GM18951 (cell line): Measurements from ENCODE around the gene HOXC12.

Source experiments
- POLR2A ChIP-seq: IDR thresholded peaks from 4 replicates; pipeline ENCODE4 v1.6.1; 2011; ENCODE audit warnings: mild to moderate bottlenecking; ENCODE audit not compliant: insufficient read length, insufficient read depth; ENCODE audit errors: extremely low read depth
- in situ Hi-C: fragments of 300-500 bp; cut with MboI; formaldehyde crosslinking; loops from one replicate; pipeline ENCODE4 v1.12.0; 2022; ENCODE audit warnings: low sequenced_read_pairs, mixed read lengths, inconsistent platforms; ENCODE audit not compliant: unreplicated experiment

HOXC12 gene

DNA sequence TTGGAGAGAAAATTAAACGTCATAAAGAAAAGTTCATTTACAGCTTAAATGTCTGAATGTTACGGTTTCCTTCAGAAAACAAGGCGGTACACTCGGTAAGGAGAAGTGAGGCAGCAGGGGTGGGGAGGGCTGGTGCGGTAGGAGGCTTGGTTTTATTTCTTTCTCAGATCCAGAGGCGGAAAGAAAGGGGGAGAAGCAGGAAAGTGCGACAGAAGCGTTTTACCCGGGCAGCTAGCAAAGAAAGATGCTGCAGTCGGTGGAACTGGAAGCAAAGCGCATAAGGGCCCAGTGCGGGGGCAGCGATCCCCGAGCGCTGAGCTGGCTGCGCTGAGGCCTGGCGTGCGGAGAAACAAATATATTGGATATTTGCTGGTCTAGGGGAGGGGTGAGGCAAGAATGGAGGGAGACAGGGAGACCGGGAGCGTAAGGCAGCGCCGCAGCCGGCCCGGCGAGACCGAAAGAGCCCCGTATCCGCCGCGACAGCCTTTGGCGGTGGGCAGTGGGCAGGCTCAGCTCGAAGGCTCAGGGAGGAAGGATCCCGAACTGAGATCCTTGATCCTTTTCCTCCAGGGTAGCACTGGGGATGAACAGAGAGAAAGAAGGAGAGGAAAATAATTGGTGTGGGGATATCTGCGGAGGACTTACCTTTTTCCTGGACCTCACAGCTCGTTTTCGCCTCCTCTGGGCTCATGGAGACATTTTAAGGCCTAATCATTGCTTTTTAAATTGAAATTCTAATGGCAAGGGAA is 11.9 kb downstream of the HOXC12 start:
- in situ Hi-C loops = no loop called here

DNA sequence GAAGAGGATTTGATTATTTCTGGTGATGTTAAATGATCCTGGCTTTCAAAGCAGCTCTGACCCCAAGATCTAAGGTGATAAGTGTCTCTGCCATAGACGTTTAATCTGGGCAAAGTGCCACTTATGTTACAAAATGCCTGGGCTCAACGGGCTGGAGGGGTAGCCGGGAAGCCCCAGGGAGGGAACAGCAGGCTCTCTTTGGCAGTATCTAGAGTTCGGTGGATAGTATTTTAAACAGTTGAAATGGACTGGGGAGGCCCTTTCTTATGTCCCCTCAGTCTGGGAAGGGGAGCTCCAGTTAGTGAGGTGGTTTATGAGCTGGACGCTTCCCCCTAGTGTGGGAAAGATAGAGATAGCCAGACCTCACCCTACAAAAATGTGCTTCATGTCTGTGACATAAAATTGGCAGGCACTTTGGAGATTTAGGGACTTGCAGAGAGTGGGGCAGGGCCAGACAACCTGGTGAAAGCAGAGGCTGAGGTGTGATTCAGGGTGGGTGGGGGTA is 12.8 kb downstream of the HOXC12 start:
- no peak for TF ChIP-seq POLR2A

More for the DNA sequence above, 11.9 kb downstream of the HOXC12 start:
- no peak for TF ChIP-seq POLR2A

DNA sequence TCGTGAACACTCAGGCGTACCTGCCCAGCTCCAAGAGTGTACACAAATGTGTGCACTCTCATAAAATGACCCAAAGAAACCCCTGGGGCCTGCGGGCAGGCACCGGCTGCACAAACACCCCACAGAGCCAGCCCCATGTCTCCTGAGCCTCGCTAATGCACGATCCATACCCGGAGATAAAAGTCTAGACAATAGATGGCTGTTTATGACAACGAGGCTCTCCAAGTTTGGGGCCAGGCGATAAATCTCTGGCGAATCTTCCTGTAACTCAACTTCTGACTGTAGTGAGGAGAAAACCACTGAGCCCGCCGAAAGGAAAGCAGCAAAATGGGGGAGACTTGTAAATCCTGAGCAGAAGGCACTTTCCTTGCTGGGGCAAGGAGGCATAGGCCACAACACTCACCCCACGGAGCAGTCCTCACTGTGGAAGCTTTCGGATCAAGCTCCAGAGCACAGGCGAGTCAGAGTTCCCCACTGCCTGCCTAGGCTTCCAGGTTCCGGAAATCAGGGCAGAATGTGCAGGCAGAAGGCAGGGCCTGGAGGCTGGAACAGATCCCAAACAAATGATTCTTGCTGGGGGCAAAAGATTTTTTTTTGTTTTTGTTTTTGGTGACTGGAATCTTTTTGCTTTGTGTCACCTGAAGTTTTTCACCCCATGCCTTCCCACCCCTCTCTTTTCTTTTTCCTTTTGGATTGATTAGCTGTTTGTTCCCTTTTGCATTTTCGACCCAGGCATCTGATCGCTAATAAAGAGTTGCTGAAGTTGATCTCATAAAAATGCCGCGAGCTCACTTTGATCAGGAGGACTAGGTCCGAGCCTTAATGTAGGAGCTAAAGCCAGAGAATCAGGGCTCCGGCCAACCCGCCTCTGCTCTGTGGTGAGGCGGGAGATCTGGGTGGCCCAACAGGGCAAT is 13.8 kb downstream of the HOXC12 start:
- in situ Hi-C loops = no loop called here
- no peak for TF ChIP-seq POLR2A

More for the DNA sequence above, 12.8 kb downstream of the HOXC12 start:
- in situ Hi-C loops = no loop called here

DNA sequence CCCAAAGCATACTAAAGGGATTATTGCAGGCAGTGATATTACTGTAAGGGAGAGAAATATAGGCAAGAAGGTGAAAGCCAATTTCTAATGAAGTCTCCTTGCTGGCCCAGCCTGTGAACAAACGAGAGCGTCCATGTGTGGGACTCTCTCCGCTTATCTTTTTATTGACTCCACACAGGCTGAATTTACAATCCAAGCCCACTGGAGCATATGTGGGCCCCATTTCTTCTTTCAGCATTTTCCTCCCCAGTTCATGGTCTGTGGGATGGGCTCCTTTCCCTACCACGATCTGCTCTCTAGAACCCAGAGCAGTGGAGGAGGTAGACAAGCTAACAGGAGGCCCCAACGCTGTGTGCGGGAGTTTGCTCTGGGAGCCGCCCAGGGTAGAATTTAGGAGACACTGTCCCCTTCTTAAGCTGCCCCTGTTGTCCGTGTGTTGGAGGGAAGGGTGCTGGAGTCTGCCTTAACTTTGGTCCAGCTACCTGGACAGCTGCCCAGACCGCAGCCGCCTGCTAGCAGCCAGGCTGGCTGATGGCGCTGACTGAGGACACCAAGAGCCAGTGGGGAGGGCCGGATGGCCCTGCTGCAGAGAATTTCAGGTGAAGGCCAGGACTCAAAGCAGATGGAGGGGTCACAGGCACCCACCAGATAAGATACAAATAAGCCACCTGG is 15.0 kb downstream of the HOXC12 start:
- in situ Hi-C loops = no loop called here

DNA sequence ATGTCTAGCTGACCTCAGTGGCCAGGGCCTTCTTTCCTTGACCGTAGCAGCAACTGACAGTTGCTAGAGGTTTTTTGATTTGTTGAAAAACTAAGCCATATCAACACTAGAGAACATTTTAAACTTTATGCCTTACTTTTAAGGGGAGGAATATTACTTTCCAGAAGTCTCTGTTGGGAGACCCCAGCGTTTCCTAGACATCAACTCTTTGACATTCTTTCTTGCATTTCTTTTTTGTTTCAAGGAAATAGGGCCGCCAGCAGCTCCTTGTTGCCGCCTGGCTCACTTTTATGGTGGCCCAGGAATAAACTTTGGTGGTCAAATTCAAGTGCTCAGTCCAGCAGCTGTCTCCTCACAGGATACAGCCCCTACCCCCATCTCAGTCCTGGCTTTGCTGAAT is 15.7 kb downstream of the HOXC12 start:
- in situ Hi-C loops = no loop called here
- TF ChIP-seq POLR2A = no peak

More for the DNA sequence above, 15.0 kb downstream of the HOXC12 start:
- TF ChIP-seq POLR2A = no peak

DNA sequence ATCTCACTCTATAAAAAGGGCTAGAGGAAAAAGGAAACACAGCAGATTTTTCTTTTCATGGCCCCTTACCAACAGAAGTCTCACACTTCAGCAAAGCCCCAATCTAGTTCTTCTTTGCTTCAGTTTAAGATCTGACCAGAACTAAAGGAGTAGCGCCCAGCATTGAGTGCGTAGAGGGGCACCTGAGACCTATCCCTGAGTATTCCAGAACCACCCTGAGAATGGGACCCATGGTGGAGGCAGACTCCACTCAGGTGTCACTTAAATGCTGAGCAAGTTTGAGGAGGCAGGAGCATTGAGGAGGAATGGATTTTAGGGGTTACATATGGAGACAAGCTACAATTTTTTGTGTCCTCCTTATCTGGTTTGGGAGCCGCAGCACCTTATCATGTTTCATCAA is 16.4 kb downstream of the HOXC12 start:
- in situ Hi-C loops = no loop called here

DNA sequence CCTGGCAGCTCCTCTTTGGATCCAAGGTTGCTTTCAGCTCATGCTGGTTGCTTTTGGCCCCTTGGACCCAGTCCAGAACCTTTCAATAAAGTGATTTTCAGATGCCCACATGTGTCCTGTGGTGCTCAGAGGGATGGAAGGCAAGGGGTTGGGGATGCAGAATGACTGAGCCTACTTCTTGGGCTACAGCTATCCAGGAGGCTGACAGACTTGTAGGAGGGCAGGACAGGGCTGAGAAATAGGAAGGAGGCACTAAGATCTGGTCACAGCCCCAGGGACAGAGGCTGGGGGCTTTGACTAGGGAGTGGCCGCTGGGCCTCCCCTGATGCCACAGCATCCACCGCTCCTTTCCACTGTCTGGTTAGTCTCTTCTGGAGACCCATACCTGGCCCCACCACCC is 17.0 kb downstream of the HOXC12 start:
- TF ChIP-seq POLR2A = no peak
- in situ Hi-C loops = no loop called here

More for the DNA sequence above, 16.4 kb downstream of the HOXC12 start:
- TF ChIP-seq POLR2A = no peak

DNA sequence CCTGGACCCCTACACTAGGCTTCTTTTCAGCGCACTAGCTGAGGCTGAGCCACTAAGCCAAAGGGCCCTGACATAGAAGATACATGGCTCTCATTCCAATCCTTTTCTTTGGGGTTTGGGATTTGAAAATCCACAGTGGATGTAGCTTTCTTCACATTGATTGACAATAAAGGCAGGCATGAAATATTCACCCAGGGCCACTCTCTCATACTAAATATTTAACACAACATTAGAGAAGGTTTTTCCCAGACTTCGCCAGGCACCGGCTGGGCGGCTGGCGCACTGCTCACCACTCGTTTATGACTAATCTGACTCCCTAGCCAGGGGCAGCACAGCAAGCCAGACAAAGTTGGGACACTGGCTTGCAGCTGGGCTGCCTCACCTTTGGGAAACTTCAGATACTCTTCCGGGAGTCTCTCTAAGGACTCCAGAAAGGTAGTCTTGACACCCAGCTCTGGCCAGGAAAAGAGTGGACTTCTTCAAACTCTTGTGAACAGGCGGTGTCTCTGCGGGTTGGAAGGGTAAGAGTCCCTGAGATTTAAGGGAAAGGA is 17.5 kb downstream of the HOXC12 start:
- in situ Hi-C loops = no loop called here

DNA sequence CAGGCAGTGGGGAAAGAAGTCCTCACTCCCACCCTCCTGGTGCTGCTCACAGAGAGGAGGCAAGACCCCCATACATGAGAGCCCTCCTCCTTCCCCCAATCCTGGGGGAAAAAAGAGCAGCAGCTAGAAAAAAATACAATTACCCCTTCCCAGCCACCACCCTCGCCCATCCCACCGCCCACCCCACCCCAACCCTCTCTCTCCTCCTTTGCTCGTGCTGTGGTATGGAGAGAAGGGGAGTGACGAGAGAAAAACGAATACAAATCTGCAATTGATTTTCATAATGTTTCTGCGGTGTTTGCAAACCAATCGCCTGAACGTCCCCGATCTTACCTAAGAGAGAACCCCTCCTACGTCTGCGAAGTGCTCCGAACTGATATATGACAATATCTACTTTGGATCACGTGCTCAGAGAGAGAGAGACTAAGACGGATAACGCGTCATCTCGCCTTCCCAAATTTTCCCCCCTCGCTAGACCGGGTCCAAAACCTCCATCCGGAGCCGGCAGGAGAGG is 18.1 kb downstream of the HOXC12 start, which contains the start of gene HOXC11:
HOXC11 (plus strand) TSS at position 405 of the 514 bp plus-strand sequence. CDS start 116 bp downstream, outside the sequence.
- in situ Hi-C loops = no loop called here
- TF ChIP-seq POLR2A = no peak

More for the DNA sequence above, 17.5 kb downstream of the HOXC12 start:
- no peak for TF ChIP-seq POLR2A

DNA sequence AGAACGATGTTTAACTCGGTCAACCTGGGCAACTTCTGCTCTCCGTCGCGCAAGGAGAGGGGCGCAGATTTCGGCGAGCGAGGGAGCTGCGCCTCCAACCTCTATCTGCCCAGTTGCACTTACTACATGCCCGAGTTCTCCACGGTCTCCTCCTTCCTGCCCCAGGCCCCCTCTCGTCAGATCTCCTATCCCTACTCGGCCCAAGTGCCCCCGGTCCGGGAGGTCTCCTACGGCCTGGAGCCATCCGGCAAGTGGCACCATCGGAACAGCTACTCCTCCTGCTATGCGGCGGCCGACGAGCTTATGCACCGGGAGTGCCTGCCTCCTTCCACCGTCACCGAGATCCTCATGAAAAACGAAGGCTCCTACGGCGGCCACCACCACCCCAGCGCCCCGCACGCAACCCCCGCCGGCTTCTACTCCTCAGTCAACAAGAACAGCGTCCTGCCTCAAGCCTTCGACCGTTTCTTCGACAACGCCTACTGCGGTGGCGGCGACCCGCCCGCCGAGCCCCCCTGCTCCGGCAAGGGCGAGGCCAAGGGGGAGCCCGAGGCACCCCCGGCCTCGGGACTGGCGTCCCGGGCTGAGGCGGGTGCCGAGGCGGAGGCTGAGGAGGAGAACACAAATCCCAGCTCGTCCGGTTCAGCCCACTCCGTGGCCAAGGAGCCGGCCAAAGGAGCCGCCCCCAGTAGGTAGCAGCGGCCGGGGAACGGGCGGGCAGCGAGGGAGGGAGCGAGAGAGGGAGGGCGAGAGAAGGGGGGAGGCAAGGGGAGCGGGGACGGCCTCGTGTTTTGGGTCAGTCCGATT is 18.7 kb downstream of the HOXC12 start:
- in situ Hi-C loops = no loop called here
- no peak for TF ChIP-seq POLR2A

DNA sequence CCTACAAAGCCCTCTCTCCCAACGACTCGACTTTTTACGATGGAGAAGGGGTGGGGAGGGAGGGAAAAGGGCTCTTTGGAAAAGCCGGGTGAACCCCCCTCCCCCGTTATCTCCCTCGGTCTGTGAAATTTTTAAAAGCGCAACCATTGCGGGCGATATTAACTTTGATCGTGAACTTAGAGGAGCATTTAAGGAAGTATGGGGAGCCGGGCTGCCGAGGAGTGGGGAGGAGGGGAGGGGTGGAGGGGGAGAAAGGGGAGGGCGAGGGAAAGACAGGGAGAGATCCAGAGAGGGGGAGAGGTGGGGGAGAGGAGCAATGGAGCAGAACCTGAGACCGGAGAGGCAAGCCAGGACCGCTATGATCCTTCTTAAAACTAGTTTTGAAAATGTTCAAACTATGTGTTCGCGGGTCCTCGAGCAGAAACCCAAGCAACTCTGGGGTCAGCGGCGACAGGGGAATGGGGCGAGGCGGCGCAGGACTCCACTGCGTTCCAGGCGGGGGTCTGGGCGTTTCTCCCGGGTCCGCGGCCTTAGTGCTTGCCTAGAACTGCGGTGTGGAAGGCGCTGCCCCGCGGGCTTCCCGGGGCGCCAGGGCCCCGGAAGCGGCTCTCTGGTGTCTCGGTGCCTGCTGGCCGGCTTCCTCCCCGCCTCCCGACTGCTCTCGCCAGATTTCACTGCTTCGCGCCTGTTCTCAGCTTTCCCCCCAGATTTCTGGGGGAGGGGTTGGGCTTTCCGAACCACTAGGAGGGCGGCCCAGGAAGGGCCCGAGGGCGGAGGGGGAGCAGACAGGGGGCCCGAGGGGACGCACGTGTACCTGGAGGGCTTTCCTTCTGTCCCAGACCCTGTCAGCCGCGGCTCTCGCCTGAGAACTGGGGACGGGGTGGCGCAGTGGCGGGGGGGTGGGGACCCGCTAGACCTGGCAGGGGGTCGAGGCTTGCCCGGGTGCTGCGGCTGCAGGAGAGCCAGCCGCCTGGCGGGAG is 19.7 kb downstream of the HOXC12 start, which contains the start of gene HOTAIR:
HOTAIR (minus strand) TSS at position 871 of the 980 bp plus-strand sequence.
- in situ Hi-C loops = no loop called here
- TF ChIP-seq POLR2A = no peak

DNA sequence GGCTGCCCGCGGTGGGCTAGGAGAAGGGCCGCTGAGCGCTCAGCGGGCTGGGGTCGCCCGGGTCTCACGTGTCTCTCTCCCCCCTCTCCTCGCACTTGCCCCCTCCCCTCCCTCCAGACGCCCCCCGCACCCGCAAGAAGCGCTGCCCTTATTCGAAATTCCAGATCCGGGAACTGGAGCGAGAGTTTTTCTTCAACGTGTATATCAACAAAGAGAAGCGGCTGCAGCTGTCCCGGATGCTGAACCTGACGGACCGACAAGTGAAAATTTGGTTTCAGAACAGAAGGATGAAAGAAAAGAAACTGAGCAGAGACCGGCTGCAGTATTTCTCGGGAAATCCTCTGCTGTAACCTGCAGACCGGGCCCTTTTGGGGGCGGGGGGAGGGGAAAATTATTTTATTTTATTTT is 20.4 kb downstream of the HOXC12 start:
- TF ChIP-seq POLR2A = no peak
- in situ Hi-C loops = no loop called here
